NCI-H2081 (cell line): ENCODE measurements around the gene COLGALT1.

Source experiments
- DNase-seq, 2 experiments: peaks; one replicate each; lab custom pipeline; 2025; lab: John Stamatoyannopoulos, UW

The COLGALT1 gene

GRCh38 chr19:17599780-17600179 is 44.3 kb downstream of the COLGALT1 start:
- DNase-seq = no peak

- no peak for DNase-seq
Measured at GRCh38 chr19:17601683-17602082, 46.2 kb downstream of the COLGALT1 start.

- DNase-seq = no peak
Measured at GRCh38 chr19:17602217-17602616, 46.8 kb downstream of the COLGALT1 start.

- DNase-seq = no peak
Measured at GRCh38 chr19:17602872-17603510, 47.5 kb downstream of the COLGALT1 start.

GRCh38 chr19:17604372-17605025 is 49.0 kb downstream of the COLGALT1 start:
- DNase-seq = no peak

GRCh38 chr19:17605117-17605516 is 49.7 kb downstream of the COLGALT1 start:
- DNase-seq = no peak

- DNase-seq = no peak
Measured at GRCh38 chr19:17605761-17606589, 50.5 kb downstream of the COLGALT1 start.

GRCh38 chr19:17606590-17607185 is 51.2 kb downstream of the COLGALT1 start:
- DNase-seq = no peak

GRCh38 chr19:17607936-17608335 is 52.5 kb downstream of the COLGALT1 start:
- no peak for DNase-seq

- no peak for DNase-seq
Measured at GRCh38 chr19:17610384-17610783, 54.9 kb downstream of the COLGALT1 start.

- DNase-seq = no peak
Measured at GRCh38 chr19:17611462-17612244, 56.2 kb downstream of the COLGALT1 start.

GRCh38 chr19:17614476-17614875 is 59.0 kb downstream of the COLGALT1 start:
- no peak for DNase-seq

- DNase-seq = no peak
Measured at GRCh38 chr19:17615889-17616685, 60.6 kb downstream of the COLGALT1 start.

- no peak for DNase-seq
Measured at GRCh38 chr19:17616686-17616960, 61.2 kb downstream of the COLGALT1 start.

- DNase-seq = no peak
Measured at GRCh38 chr19:17616961-17617806, 61.7 kb downstream of the COLGALT1 start.

- DNase-seq = no peak
Measured at GRCh38 chr19:17617807-17618192, 62.4 kb downstream of the COLGALT1 start.

GRCh38 chr19:17618281-17618903 is 62.9 kb downstream of the COLGALT1 start:
- no peak for DNase-seq

GRCh38 chr19:17618936-17619335 is 63.5 kb downstream of the COLGALT1 start:
- no peak for DNase-seq

- DNase-seq = no peak
Measured at GRCh38 chr19:17620696-17621095, 65.2 kb downstream of the COLGALT1 start.
